Activated naive CD4-positive, alpha-beta T cell treated with anti-CD3 and anti-CD28 coated beads, Interleukin-2, amount 50 U/mL, for 24 hours (primary cell): Measurements from ENCODE around the gene ELOVL1.
"Not testable (repeated sequence)": the region's sequence is repeated elsewhere in the genome, so short reads cannot be mapped to it uniquely, and the experiment has no call there.

ENCODE experiments used
- H3K27ac Mint-ChIP-seq: one replicate; pipeline ENCODE4 v1.8.0; 2021; ENCODE audit warnings: mild to moderate bottlenecking, mixed read lengths
- H3K27me3 Mint-ChIP-seq: one replicate; pipeline ENCODE4 v1.8.0; 2021; ENCODE audit warnings: mixed read lengths
- H3K36me3 Mint-ChIP-seq: one replicate; pipeline ENCODE4 v1.8.0; 2021; ENCODE audit warnings: mixed read lengths
- H3K4me1 Mint-ChIP-seq: one replicate; pipeline ENCODE4 v1.8.0; 2021; ENCODE audit warnings: mixed read lengths
- H3K4me3 Mint-ChIP-seq: one replicate; pipeline ENCODE4 v1.8.0; 2021; ENCODE audit warnings: mild to moderate bottlenecking, mixed read lengths
- H3K9me3 Mint-ChIP-seq: one replicate; pipeline ENCODE4 v1.8.0; 2021; ENCODE audit warnings: mixed read lengths

The ELOVL1 gene

GRCh38 chr1:43367904-43368645, at the start of gene ELOVL1:
Gene ELOVL1, minus strand, starts transcription at chr1:43368011. Its CDS starts 2,402 bp downstream, at chr1:43365609.
- Mint-ChIP-seq H3K27ac (peak within 1 kb of the TSS; percentile 96), H3K4me3 (peak within 1 kb of the TSS; percentile 94), H3K36me3 (peaks cover 3% of the 10 kb centered on the region), H3K4me1 (peaks cover 36% of the 10 kb centered on the region), H3K27me3 (no peaks in the 10 kb centered on the region), H3K9me3 (no peaks in the 10 kb centered on the region)

- Mint-ChIP-seq H3K4me3 (no peak overlapping the region), H3K9me3 (no peaks in the 10 kb centered on the region), H3K4me1 (no peaks in the 10 kb centered on the region), H3K27ac (no peak overlapping the region), H3K36me3 (peaks cover 3% of the 10 kb centered on the region), H3K27me3 (no peaks in the 10 kb centered on the region)
Observed at GRCh38 chr1:43415901-43416300, 48.1 kb upstream of the ELOVL1 start.

GRCh38 chr1:43414634-43415223, 46.9 kb upstream of the ELOVL1 start:
- H3K9me3 Mint-ChIP-seq: no peaks in the 10 kb centered on the region
- no peak overlapping the region for H3K4me3 Mint-ChIP-seq
- H3K27ac Mint-ChIP-seq: no peak overlapping the region
- H3K36me3 Mint-ChIP-seq: peaks cover 2% of the 10 kb centered on the region
- no peaks in the 10 kb centered on the region for H3K4me1 Mint-ChIP-seq
- no peaks in the 10 kb centered on the region for H3K27me3 Mint-ChIP-seq

- not testable (repeated sequence) for H3K4me3 Mint-ChIP-seq, H3K36me3 Mint-ChIP-seq, H3K27ac Mint-ChIP-seq, H3K27me3 Mint-ChIP-seq, H3K9me3 Mint-ChIP-seq, H3K4me1 Mint-ChIP-seq
Observed at GRCh38 chr1:43413426-43413825, 45.6 kb upstream of the ELOVL1 start.

GRCh38 chr1:43410571-43410970, 42.8 kb upstream of the ELOVL1 start:
- no peaks in the 10 kb centered on the region for H3K4me1 Mint-ChIP-seq
- no peak overlapping the region for H3K27ac Mint-ChIP-seq
- H3K4me3 Mint-ChIP-seq: no peak overlapping the region
- H3K9me3 Mint-ChIP-seq: no peaks in the 10 kb centered on the region
- no peaks in the 10 kb centered on the region for H3K27me3 Mint-ChIP-seq
- peaks cover 17% of the 10 kb centered on the region for H3K36me3 Mint-ChIP-seq

GRCh38 chr1:43405876-43406234, 38.0 kb upstream of the ELOVL1 start:
- Mint-ChIP-seq H3K27me3 (no peaks in the 10 kb centered on the region), H3K36me3 (peaks cover 23% of the 10 kb centered on the region), H3K27ac (no peak overlapping the region)

GRCh38 chr1:43405219-43405875, 37.5 kb upstream of the ELOVL1 start:
- H3K27me3 Mint-ChIP-seq: no peaks in the 10 kb centered on the region

More at GRCh38 chr1:43405876-43406234, 38.0 kb upstream of the ELOVL1 start:
- no peak overlapping the region for H3K4me3 Mint-ChIP-seq
- H3K9me3 Mint-ChIP-seq: no peaks in the 10 kb centered on the region
- H3K4me1 Mint-ChIP-seq: peaks cover 13% of the 10 kb centered on the region

GRCh38 chr1:43404353-43404752, 36.5 kb upstream of the ELOVL1 start:
- Mint-ChIP-seq H3K4me3 (no peak overlapping the region), H3K36me3 (peaks cover 21% of the 10 kb centered on the region), H3K4me1 (peaks cover 16% of the 10 kb centered on the region), H3K9me3 (no peaks in the 10 kb centered on the region), H3K27ac (peak overlapping the region; percentile 68), H3K27me3 (no peaks in the 10 kb centered on the region)

More at GRCh38 chr1:43405219-43405875, 37.5 kb upstream of the ELOVL1 start:
- Mint-ChIP-seq H3K4me1 (peaks cover 14% of the 10 kb centered on the region), H3K27ac (no peak overlapping the region), H3K36me3 (peaks cover 23% of the 10 kb centered on the region), H3K9me3 (no peaks in the 10 kb centered on the region), H3K4me3 (no peak overlapping the region)

- Mint-ChIP-seq H3K4me3 (no peak overlapping the region), H3K27me3 (no peaks in the 10 kb centered on the region), H3K9me3 (no peaks in the 10 kb centered on the region), H3K4me1 (peaks cover 23% of the 10 kb centered on the region), H3K36me3 (peaks cover 16% of the 10 kb centered on the region), H3K27ac (no peak overlapping the region)
Observed at GRCh38 chr1:43402089-43402865, 34.5 kb upstream of the ELOVL1 start.

GRCh38 chr1:43400441-43400840, 32.6 kb upstream of the ELOVL1 start:
- H3K27ac Mint-ChIP-seq, H3K27me3 Mint-ChIP-seq, H3K4me3 Mint-ChIP-seq, H3K9me3 Mint-ChIP-seq: not testable (repeated sequence)
- Mint-ChIP-seq H3K36me3 (peaks cover 12% of the 10 kb centered on the region), H3K4me1 (peaks cover 37% of the 10 kb centered on the region)

- H3K4me3 Mint-ChIP-seq: no peak overlapping the region
- no peaks in the 10 kb centered on the region for H3K9me3 Mint-ChIP-seq
- peaks cover 49% of the 10 kb centered on the region for H3K4me1 Mint-ChIP-seq
- no peak overlapping the region for H3K27ac Mint-ChIP-seq
- H3K36me3 Mint-ChIP-seq: peaks cover 7% of the 10 kb centered on the region
- H3K27me3 Mint-ChIP-seq: no peaks in the 10 kb centered on the region
Observed at GRCh38 chr1:43398227-43398626, 30.4 kb upstream of the ELOVL1 start.

- Mint-ChIP-seq H3K36me3 (peaks cover 4% of the 10 kb centered on the region), H3K9me3 (no peaks in the 10 kb centered on the region), H3K27me3 (no peaks in the 10 kb centered on the region), H3K4me1 (peaks cover 49% of the 10 kb centered on the region), H3K4me3 (no peak overlapping the region), H3K27ac (no peak overlapping the region)
Observed at GRCh38 chr1:43396059-43396458, 28.2 kb upstream of the ELOVL1 start.

GRCh38 chr1:43395523-43395922, 27.7 kb upstream of the ELOVL1 start:
- Mint-ChIP-seq H3K4me1 (peaks cover 53% of the 10 kb centered on the region), H3K9me3 (no peaks in the 10 kb centered on the region), H3K36me3 (peaks cover 4% of the 10 kb centered on the region), H3K27ac (no peak overlapping the region), H3K27me3 (no peaks in the 10 kb centered on the region), H3K4me3 (no peak overlapping the region)

GRCh38 chr1:43392702-43393101, 24.9 kb upstream of the ELOVL1 start:
- Mint-ChIP-seq H3K9me3 (no peaks in the 10 kb centered on the region), H3K36me3 (peaks cover 7% of the 10 kb centered on the region), H3K27ac (no peak overlapping the region), H3K27me3 (no peaks in the 10 kb centered on the region), H3K4me1 (peaks cover 67% of the 10 kb centered on the region), H3K4me3 (no peak overlapping the region)
